HCT116 (cell line): ENCODE data around the gene SGMS2. TPM values are rescaled to one million over a fixed set of nuclear protein-coding genes. Genes with fewer than 3 reads are reported as not detected.

Experiments used
- ATAC-seq: fragments of 200-7000 bp; cut with Tn5 transposase; 2 replicates; pipeline ENCODE4 v1.9.1; 2020; ENCODE audit warnings: mild to moderate bottlenecking, moderate library complexity
- BruUV-seq: library from RNA; stranded (reverse); fragments of 400-500 nt; replicated peaks from 2 replicates; lab custom pipeline; 2021; lab: Mats Ljungman, UMichigan
- CTCF ChIA-PET: fragments of 300-600 bp; sonication (Branson Sonifier 250); formaldehyde crosslinking; loops from one replicate; lab custom pipeline; 2021; ENCODE audit warnings: antibody characterized with exemption; lab: Charles Lee
- POLR2A ChIA-PET: fragments of 300-600, 350-600 bp; sonication (Branson Sonifier 250); formaldehyde crosslinking; loops from one replicate; lab custom pipeline; 2021; ENCODE audit warnings: antibody characterized with exemption; lab: Charles Lee
- RAD21 ChIA-PET, 2 experiments: fragments of 300-600 bp; sonication (Branson Sonifier 250); formaldehyde crosslinking; loops; one replicate each; lab custom pipeline; 2023; ENCODE audit warnings: low total read pairs in 2 of 2; ENCODE audit not compliant: uncharacterized antibody in 2 of 2, unreplicated experiment in 2 of 2, low non-redundant PET in 1 of 2; lab: Charles Lee
- DNase-seq: peaks from one replicate; pipeline ENCODE4 v3.0.0-alpha.2; 2010; ENCODE audit warnings: low read depth, low spot score
- H2AFZ ChIP-seq: fragments of 200-600 bp; shearing (Covaris generic), sonication (generic); 2 replicates; pipeline ENCODE4 v1.6.1; 2017; ENCODE audit warnings: low read depth, mixed run types, mixed read lengths, antibody characterized with exemption, low read length; ENCODE audit not compliant: poor library complexity, severe bottlenecking
- H3K27ac ChIP-seq: 2 replicates; pipeline ENCODE4 v1.5.1; 2012; ENCODE audit warnings: low read depth, low read length
- H3K27me3 ChIP-seq: fragments of 200-600 bp; sonication (generic); 2 replicates; pipeline ENCODE4 v1.6.1; 2016; ENCODE audit warnings: mixed run types, low read length, mixed read lengths; ENCODE audit not compliant: insufficient read depth
- H3K36me3 ChIP-seq, 2 experiments: fragments of 200-500 bp in 1 of 2; fragments of 200-600 bp in 1 of 2; sonication (Bioruptor generic) in 1 of 2; sonication (generic) in 1 of 2; 2 replicates each; pipeline versions ENCODE4 v1.5.1 to v1.6.1; 2014 to 2016; ENCODE audit warnings: low read length in 2 of 2, inconsistent platforms in 1 of 2, mixed read lengths in 1 of 2, mixed run types in 1 of 2; ENCODE audit not compliant: insufficient read depth in 2 of 2, control insufficient read depth in 1 of 2
- H3K4me1 ChIP-seq, 2 experiments: fragments of 200-600 bp in 1 of 2; sonication (generic) in 1 of 2; 2 replicates each; pipeline versions ENCODE4 v1.5.1 to v1.6.1; 2012 to 2017; ENCODE audit warnings: low read length in 2 of 2, inconsistent platforms in 1 of 2, mild to moderate bottlenecking in 1 of 2, mixed read lengths in 1 of 2, mixed run types in 1 of 2, moderate library complexity in 1 of 2; ENCODE audit not compliant: insufficient read depth in 2 of 2, control insufficient read depth in 1 of 2
- H3K4me2 ChIP-seq: fragments of 200-600 bp; sonication (generic); 2 replicates; pipeline ENCODE4 v1.6.1; 2017; ENCODE audit warnings: mixed run types, low read length, mixed read lengths
- H3K4me3 ChIP-seq, 2 experiments: fragments of 200-600 bp in 1 of 2; sonication (generic) in 1 of 2; replicated peaks in 1 of 2; 2 replicates each; pipeline ENCODE4 v1.5.1; 2011 to 2016; ENCODE audit warnings: low read length in 2 of 2, control low read depth in 1 of 2, low read depth in 1 of 2, mild to moderate bottlenecking in 1 of 2, mixed read lengths in 1 of 2, mixed run types in 1 of 2
- H3K79me2 ChIP-seq: fragments of 200-600 bp; sonication (generic); 2 replicates; pipeline ENCODE4 v1.6.1; 2017; ENCODE audit warnings: mild to moderate bottlenecking, mixed run types, low read length, moderate library complexity, mixed read lengths; ENCODE audit not compliant: insufficient read depth
- H3K9ac ChIP-seq: fragments of 200-600 bp; sonication (generic); 2 replicates; pipeline ENCODE4 v1.6.1; 2016; ENCODE audit warnings: low read length, mixed read lengths
- H3K9me2 ChIP-seq: fragments of 200-600 bp; sonication (generic), shearing (Covaris generic); 2 replicates; pipeline ENCODE4 v1.6.1; 2017; ENCODE audit warnings: mixed run types, mild to moderate bottlenecking, moderate library complexity; ENCODE audit not compliant: insufficient read depth
- H3K9me3 ChIP-seq, 2 experiments: fragments of 200-500 bp in 1 of 2; fragments of 200-600 bp in 1 of 2; sonication (Bioruptor generic) in 1 of 2; sonication (generic) in 1 of 2; 2 replicates each; pipeline ENCODE4 v1.6.1; 2014 to 2017; ENCODE audit warnings: low read length in 2 of 2, mixed read lengths in 2 of 2, inconsistent platforms in 1 of 2, low read depth in 1 of 2, mild to moderate bottlenecking in 1 of 2, mixed run types in 1 of 2, moderate library complexity in 1 of 2; ENCODE audit not compliant: control insufficient read depth in 1 of 2, insufficient read depth in 1 of 2
- H4K20me1 ChIP-seq: fragments of 200-600 bp; sonication (generic), shearing (Covaris generic); 2 replicates; pipeline ENCODE4 v1.6.1; 2017; ENCODE audit warnings: mixed run types, mild to moderate bottlenecking, moderate library complexity; ENCODE audit not compliant: insufficient read depth
- ATF3 ChIP-seq: IDR thresholded peaks from 2 replicates; pipeline ENCODE4 v1.6.1; 2012
- CBX3 ChIP-seq: IDR thresholded peaks from 2 replicates; pipeline ENCODE4 v1.6.1; 2012; ENCODE audit warnings: low read depth
- CEBPB ChIP-seq: IDR thresholded peaks from 2 replicates; pipeline ENCODE4 v1.6.1; 2012; ENCODE audit warnings: low read depth
- CTCF ChIP-seq, 3 experiments: fragments of 200-600 bp in 1 of 3; sonication (generic) in 1 of 3; IDR thresholded peaks in 2 of 3; conservative IDR thresholded peaks in 1 of 3; 2 replicates each; pipeline ENCODE4 v1.5.1; 2012 to 2017; ENCODE audit warnings: low read depth in 2 of 3, low read length in 2 of 3, antibody characterized with exemption in 1 of 3, borderline replicate concordance in 1 of 3, control low read depth in 1 of 3, mild to moderate bottlenecking in 1 of 3, mixed read lengths in 1 of 3, mixed run types in 1 of 3, moderate library complexity in 1 of 3; ENCODE audit not compliant: insufficient read depth in 1 of 3
- EZH2 ChIP-seq: fragments of 200-600 bp; sonication (generic); IDR thresholded peaks from 2 replicates; pipeline ENCODE4 v1.6.1; 2017; ENCODE audit warnings: antibody characterized with exemption, mixed run types
- FOSL1 ChIP-seq: IDR thresholded peaks from 2 replicates; pipeline ENCODE4 v1.6.1; 2012; ENCODE audit warnings: low read depth
- RAD21 ChIP-seq: IDR thresholded peaks from 2 replicates; pipeline ENCODE4 v1.6.1; 2012; ENCODE audit warnings: low read depth, mild to moderate bottlenecking
- SIN3A ChIP-seq: IDR thresholded peaks from 2 replicates; pipeline ENCODE4 v1.6.1; 2012; ENCODE audit warnings: low read depth
- SP1 ChIP-seq: IDR thresholded peaks from 2 replicates; pipeline ENCODE4 v1.6.1; 2012; ENCODE audit warnings: low read depth
- SRF ChIP-seq: IDR thresholded peaks from 2 replicates; pipeline ENCODE4 v1.6.1; 2012; ENCODE audit warnings: low read depth
- YY1 ChIP-seq: IDR thresholded peaks from 2 replicates; pipeline ENCODE4 v1.6.1; 2011; ENCODE audit warnings: low read length, low read depth, moderate library complexity, mild to moderate bottlenecking; ENCODE audit not compliant: insufficient replicate concordance; ENCODE audit errors: extremely low read depth
- ZNF274 ChIP-seq: fragments of 200-500 bp; sonication (Bioruptor generic); IDR thresholded peaks from 2 replicates; pipeline ENCODE4 v1.6.1; 2014; ENCODE audit warnings: mild to moderate bottlenecking, low read depth, low read length, inconsistent platforms
- intact Hi-C: fragments of 100-400 bp; cut with micrococcal nuclease; formaldehyde crosslinking; loops from 2 replicates; pipeline ENCODE4 v1.10.0; 2022
- total RNA-seq: library from RNA; stranded (reverse); gene quantifications from one replicate; pipeline ENCODE4 v1.2.1, GENCODE V29; 2021; ENCODE audit not compliant: unreplicated experiment

Gene SGMS2
- total RNA-seq, 1 experiment from 2014 or later = 36.6 TPM

GRCh38 chr4:107808572-107808971 lies 16.2 kb upstream of the SGMS2 start:
- ChIA-PET POLR2A (no interaction called here), RAD21 (no interaction called here), CTCF (no interaction called here)
- Histone ChIP-seq H3K9ac (no peak overlapping the region), H3K79me2 (no peaks in the 10 kb centered on the region), H3K36me3 (no peaks in the 10 kb centered on the region), H3K9me3 (no peaks in the 10 kb centered on the region)
- TF ChIP-seq FOSL1 (no peak), CEBPB (no peak), YY1 (no peak), ZNF274 (no peak), RAD21 (no peak), SP1 (no peak), SIN3A (no peak), SRF (no peak), CTCF (IDR thresholded peaks at IDR 0.05 in 2 of 3, conservative IDR thresholded peaks at IDR 0.05 in 1 of 3; ENCODE audit: borderline replicate concordance in 1 of 3, insufficient read depth in 1 of 3, low read depth in 2 of 3, low read length in 2 of 3) (no peak)
- TF ChIP-seq, all 23 proteins: peak for 0
- no peak overlapping the region for H3K4me3 ChIP-seq
- H4K20me1 ChIP-seq = no peaks in the 10 kb centered on the region
- H3K4me1 ChIP-seq = no peaks in the 10 kb centered on the region
- ATAC-seq (no peak), DNase-seq (no peak)
- intact Hi-C loops = no loop called here
- no peaks in the 10 kb centered on the region for H3K9me2 ChIP-seq
- no peak overlapping the region for H3K27ac ChIP-seq
- no peak overlapping the region for H3K4me2 ChIP-seq
- no peak overlapping the region for H2AFZ ChIP-seq
- no TSS peak for BruUV-seq
- H3K27me3 ChIP-seq = no peaks in the 10 kb centered on the region

GRCh38 chr4:107809210-107809609 lies 15.5 kb upstream of the SGMS2 start:
- no peaks in the 10 kb centered on the region for H3K36me3 ChIP-seq
- no peaks in the 10 kb centered on the region for H3K9me2 ChIP-seq
- intact Hi-C loops = no loop called here
- H3K27ac ChIP-seq = no peak overlapping the region
- ATAC-seq = no peak
- CTCF ChIA-PET = no interaction called here
- no peaks in the 10 kb centered on the region for H3K9me3 ChIP-seq
- no peaks in the 10 kb centered on the region for H3K4me1 ChIP-seq
- RAD21 ChIA-PET = no interaction called here
- H3K4me2 ChIP-seq = no peak overlapping the region
- H3K27me3 ChIP-seq = no peaks in the 10 kb centered on the region
- TF ChIP-seq FOSL1 = no peak
- TF ChIP-seq ATF3 = no peak
- no peak for TF ChIP-seq CBX3
- TF ChIP-seq EZH2 = no peak
- TF ChIP-seq, all 23 proteins: peak for 0
- no peak overlapping the region for H3K9ac ChIP-seq
- POLR2A ChIA-PET = interaction anchor here (0.7 kb wide), 1 partner anchor 38 kb away, joined by 3 read pairs; no protein-coding TSS in a partner anchor
- no peaks in the 10 kb centered on the region for H3K79me2 ChIP-seq
- H2AFZ ChIP-seq = no peak overlapping the region
- no peak for DNase-seq
- no peaks in the 10 kb centered on the region for H4K20me1 ChIP-seq
- no peak overlapping the region for H3K4me3 ChIP-seq
- no TSS peak for BruUV-seq
